HG02798 (cell line): ENCODE measurements around the gene SLC2A9.

ENCODE experiments used
- ATAC-seq: cut with Tn5 transposase; IDR thresholded peaks from one replicate; pipeline ENCODE4 v1.9.1; 2021; ENCODE audit warnings: mild to moderate bottlenecking; ENCODE audit not compliant: unreplicated experiment, poor library complexity

The SLC2A9 gene

GRCh38 chr4:10020871-10021652 is at the start of gene SLC2A9:
Gene SLC2A9 (minus strand): TSS chr4:10021497. CDS start chr4:10021429, 68 bp downstream.
- no peak for ATAC-seq

- no peak for ATAC-seq
These were observed 47.9 kb upstream of the SLC2A9 start for GRCh38 chr4:10069075-10069642.

- ATAC-seq, result no peak
These were observed 45.7 kb upstream of the SLC2A9 start for GRCh38 chr4:10066670-10067651.

DNA sequence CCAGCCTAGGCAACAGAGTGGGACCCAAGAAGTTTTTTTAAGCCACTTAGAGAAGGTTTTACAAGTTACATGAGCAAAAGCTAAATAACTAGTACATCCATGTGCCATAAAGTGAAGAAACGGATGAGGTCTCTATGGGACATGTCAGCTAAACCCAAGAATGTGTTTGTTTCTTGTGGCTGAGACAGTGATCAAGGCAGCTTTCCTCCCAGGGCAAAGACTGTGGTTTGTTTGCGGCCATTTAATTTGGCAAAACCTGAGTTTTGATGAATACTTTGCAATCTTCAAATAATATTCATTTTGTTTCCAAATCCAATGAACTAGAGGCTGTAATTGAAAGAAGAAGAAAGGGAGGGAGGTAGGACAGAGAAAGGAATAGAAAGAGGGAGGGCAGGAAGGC is 44.9 kb upstream of the SLC2A9 start:
- ATAC-seq, result no peak

- ATAC-seq, result no peak
These were observed 42.4 kb upstream of the SLC2A9 start for GRCh38 chr4:10063544-10064300.

DNA sequence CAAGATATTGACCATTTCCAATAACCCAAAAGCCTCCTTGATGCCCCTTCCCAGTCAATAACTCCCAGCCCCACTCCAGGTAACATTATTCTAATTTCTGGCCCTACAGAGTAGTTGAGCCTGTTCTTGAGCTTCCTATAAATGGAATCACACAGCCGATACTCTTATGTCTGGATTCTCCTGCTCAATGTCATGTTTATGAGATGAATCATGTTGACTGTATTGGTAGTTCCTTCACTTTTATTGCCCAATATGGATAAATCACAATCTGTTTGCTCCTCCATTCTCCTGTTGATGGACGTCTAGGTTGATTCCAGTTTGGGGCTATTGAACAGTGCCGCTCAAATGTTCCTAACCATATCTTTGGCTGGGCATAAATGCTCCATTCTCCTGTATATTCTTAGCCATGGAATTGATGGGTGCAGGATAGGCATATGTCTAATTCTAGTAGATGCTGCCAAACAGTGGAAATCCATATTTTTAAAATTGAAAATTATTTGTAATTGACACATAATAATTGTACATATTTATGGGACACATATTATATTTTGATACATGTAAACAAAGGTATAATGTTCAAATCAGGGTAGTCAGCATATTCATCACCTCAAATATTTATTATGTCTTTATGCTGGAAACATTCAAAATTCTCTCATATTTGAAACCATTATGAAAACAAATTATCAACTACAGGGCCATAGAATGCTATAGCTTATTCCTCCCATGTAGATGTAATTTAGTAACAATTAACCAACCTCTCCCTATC is 40.5 kb upstream of the SLC2A9 start:
- ATAC-seq, result no peak

GRCh38 chr4:10058371-10058770 is 37.1 kb upstream of the SLC2A9 start:
- no peak for ATAC-seq

- no peak for ATAC-seq
These were observed 35.7 kb upstream of the SLC2A9 start for GRCh38 chr4:10057023-10057395.

- ATAC-seq, result no peak
These were observed 35.2 kb upstream of the SLC2A9 start for GRCh38 chr4:10056334-10057022.

GRCh38 chr4:10055871-10056270 is 34.6 kb upstream of the SLC2A9 start:
- ATAC-seq, result no peak

DNA sequence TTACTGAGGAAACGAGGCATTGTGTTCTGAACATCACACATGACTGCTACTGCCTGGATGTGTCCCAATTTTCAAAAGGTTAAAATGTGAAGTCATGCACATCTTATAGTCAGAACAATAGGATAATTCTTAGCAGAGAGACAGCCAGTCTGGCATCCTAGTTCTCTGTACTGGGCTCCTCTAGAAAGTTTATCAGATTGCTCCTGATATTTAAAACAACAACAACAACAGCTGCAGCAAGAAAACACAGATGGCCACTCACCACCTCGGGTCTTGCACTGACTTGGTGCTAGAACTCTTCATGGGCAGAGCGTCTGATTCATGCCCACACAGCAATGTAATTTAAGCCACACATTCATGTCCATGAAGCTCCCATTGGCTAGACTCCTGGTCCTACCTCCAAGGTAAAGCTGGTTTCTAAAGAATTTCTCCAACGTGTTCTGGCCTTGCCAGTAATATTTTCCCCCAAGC is 33.3 kb upstream of the SLC2A9 start:
- ATAC-seq, result no peak

GRCh38 chr4:10053635-10054453 is 32.5 kb upstream of the SLC2A9 start:
- no peak for ATAC-seq

- no peak for ATAC-seq
These were observed 30.3 kb upstream of the SLC2A9 start for GRCh38 chr4:10051517-10052135.

DNA sequence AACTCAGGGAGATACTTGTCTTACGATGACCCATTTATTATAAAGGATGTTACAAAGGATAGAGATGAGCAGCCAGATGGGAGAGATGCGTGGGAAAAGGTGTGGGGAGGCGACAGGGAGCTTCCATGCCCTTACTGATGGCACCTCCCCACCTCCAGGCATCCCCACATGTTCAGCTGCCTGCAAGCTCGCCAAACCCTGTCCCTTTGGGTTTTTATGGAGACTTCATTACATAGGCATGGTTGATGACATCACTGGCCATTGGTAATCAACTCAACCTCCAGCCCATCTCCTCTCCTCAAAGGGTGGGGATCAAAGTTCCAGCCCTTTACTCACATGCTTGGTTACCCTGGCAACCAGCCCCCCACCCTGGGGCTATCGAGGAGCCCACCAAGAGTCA is 29.4 kb upstream of the SLC2A9 start:
- no peak for ATAC-seq

GRCh38 chr4:10050261-10050661 is 29.0 kb upstream of the SLC2A9 start:
- ATAC-seq, result no peak

- ATAC-seq, result no peak
These were observed 27.8 kb upstream of the SLC2A9 start for GRCh38 chr4:10048941-10049697.

DNA sequence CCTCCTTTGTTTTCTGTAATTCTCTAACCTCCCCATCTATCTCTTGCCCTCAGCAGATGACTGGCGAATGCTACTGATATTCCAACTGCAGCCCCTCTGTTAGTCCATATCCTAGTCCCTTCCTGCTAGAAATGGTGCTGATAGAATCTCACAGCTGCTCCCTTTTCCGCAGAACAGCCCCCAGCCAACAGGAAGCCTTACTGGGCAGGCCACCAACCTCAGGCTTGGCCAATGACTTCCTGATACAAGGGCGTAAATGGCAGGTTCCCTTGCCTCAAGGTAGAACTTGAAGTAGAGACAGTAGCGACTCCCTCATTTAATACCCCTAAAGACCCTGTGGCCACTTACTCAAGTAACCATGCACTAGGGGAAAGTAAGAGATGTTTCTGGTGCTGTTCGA is 26.7 kb upstream of the SLC2A9 start:
- no peak for ATAC-seq
